GM21825 (cell line): ENCODE results near the gene GGPS1.
A peak's percentile ranks its signal among the peaks of the same experiment; 100 is the strongest.
"Not testable (repeated sequence)": the region's sequence is repeated elsewhere in the genome, so short reads cannot be mapped to it uniquely, and the experiment has no call there.

ENCODE experiments used
- ATAC-seq: cut with Tn5 transposase; IDR thresholded peaks from one replicate; pipeline ENCODE4 v1.9.1; 2021; ENCODE audit warnings: mild to moderate bottlenecking, moderate library complexity; ENCODE audit not compliant: unreplicated experiment

GGPS1 gene

DNA sequence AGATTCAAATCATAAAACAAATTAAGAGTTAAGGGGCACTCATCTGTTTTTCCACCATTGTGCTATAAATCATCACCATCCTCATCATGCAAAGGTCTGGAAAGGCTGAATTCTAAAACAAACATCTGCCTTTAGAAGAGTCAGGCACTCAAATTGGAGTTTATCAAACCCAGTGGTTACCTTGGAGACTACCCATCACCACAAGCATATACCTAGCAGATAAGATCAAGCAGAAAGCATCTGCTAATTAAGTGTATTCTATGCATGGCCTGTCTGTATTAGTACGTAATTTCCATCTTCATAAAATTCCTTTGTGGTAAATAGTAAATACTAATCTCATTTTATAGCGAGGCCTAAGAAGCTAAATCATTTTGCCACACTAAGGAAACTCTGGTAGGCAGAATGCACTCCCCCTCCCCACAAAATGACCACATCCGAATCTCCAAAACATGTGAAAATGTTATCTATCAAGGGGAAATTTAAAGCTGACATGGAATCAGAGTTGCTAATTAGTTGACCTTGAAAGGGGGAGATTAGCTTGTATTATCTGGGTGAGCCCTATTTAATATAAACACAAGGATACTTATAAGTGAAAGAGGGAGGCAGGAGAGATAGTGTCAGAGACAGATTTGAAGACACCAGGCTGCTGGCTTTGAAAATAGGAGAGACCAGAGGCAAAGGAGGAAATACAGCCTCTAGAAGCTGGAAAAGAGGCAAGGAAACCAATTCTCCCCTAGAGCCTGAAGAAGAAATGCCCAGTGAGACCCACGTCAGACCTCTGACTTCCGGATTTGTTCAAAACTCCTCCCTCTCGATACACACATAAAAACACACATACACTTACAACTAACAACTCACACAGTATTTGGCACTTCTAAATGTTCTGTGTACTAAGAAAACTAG lies 23.6 kb upstream of the GGPS1 start:
- ATAC-seq: no peak

DNA sequence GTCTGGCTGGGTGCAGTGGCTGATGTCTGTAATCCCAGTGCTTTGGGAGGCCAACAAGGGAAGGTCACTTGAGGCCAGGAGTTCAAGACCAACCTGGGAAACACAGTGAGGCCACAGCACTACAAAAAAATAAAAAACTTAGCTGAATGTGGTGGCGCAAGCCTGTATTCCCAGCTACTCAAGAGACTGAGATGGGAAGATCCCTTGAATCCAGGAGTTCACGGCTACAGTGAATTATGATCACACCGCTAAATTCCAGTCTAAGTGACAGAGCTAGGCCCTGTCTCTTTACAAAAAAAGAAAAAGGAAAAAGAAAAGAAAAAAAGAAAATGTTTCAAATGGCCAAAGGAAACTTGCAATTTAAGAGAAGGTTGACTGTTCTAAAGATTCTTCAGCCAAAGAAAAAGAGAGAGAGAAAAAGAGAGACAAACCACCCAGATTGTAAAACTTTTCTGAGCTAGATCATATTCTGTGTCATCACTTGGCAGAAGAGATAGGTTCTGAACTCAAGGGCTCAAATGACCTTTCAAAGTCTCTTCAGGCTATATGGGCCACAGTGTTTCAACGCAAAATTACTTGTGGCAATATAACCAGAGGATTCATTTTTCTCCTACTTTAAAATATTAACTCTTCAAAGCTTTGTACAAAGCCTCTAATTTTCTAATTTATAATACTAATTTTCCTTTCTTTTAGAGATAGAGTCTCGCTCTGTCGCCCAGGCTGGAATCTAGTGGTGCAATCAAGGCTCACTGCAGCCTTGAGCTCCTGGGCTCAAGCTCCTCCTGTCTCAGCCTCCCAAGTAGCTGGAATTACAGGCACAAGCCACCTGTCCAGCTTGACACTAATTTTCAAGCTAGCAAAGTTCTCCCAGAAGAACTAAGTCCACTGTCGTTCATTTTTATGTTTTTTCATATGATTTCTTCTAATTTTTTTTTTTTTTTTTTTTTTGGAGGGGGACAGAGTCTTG lies 20.9 kb upstream of the GGPS1 start:
- ATAC-seq: no peak

DNA sequence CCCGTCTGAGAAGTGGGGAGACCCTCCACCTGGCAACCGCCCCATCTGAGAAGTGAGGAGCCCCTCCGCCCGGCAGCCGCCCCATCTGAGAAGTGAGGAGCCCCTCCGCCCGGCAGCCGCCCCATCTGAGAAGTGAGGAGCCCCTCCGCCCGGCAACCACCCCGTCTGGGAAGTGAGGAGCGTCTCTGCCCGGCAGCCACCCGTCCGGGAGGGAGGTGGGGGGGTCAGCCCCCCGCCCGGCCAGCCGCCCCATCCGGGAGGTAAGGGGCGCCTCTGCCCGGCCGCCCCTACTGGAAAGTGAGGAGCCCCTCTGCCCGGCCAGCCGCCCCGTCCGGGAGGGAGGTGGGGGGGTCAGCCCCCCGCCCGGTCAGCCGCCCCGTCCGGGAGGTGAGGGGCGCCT lies 19.2 kb upstream of the GGPS1 start:
- ATAC-seq: not testable (repeated sequence)

DNA sequence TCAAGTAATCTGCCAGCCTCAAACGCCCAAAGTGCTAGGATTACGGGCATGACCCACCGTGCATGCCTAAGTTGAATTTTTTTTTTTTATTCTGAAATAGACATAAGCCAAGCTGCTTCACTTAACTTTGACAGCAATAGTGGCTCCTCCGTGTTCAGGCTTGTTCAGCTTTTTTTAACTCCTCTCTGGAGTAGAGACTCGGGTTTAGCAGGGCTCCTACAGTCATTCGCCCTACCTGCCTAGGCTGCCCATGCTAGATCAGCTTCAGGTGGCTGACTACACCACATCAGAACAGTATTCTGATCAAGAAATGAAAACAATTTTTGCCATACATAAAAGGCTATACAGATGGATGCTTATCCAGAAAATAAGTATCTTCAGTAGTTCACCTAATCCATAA lies 15.1 kb upstream of the GGPS1 start:
- ATAC-seq: no peak

DNA sequence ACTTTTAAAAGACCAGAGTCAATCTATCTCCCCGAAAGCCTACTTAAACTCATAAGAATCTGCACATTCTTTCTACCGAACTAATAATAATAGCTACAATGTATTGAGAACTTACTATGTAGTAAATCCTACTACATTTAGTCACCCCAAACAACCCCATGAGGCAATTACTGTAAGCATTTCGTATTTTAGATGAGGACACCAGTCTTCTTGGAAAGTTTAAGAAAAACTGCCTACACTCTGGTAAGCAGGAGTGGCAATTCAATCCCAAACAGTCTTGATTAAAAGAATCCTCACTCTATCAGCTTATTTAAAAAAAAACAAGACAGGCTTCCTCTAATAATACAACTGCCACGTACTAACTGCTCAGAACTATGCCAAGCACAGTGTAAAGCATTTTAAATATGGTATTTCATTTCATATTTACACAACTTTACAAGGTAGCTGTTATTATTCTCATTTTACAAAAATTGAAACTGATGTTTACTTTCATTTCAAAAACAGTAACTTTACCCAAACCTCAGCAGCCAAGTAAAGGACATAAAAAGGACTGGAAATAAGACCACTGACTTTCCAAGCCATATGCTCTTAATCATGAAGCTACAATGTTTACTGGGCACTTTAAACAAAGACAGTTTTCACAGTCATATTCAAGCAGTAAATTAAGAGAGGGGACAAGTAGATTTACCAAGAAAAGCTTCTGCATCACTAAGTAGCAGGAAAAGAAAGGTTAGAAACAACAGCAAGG lies 14.3 kb upstream of the GGPS1 start:
- no peak for ATAC-seq

DNA sequence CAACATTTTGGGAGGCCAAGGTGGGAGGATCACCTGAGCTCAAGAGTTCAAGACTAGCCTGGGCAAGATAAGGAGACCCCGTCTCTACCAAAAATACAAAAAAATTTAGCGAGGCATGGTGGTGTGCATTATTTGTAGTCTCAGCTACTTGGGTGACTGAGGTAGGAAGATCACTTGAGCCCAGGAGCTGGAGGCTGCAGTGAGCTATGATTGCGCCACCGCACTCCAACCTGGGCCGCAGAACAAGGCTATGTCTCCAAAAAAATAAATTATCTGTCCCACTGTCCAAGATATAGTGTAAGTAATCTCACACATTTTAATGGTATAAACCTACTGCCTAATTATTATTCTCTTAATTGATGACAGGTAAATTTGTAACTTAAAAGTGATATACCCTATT lies 13.2 kb upstream of the GGPS1 start:
- ATAC-seq: no peak

DNA sequence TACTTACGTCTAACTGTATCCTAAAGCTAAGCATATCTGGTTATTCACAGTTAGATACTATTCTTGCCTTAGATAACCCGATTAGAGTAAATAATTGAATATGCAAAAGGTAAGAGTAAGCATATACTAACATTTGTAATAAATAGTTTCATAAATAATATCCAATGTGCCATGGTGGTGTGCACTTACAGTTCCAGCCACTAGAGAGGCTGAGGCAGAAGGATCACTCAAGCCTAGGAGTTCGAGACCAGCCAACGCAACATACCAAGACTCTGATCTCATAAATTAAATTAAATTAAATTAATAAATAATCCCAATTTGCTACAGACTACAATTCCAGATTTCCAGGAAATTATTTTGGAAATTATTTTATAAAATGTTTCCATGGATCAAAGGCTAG lies 12.6 kb upstream of the GGPS1 start:
- no peak for ATAC-seq

DNA sequence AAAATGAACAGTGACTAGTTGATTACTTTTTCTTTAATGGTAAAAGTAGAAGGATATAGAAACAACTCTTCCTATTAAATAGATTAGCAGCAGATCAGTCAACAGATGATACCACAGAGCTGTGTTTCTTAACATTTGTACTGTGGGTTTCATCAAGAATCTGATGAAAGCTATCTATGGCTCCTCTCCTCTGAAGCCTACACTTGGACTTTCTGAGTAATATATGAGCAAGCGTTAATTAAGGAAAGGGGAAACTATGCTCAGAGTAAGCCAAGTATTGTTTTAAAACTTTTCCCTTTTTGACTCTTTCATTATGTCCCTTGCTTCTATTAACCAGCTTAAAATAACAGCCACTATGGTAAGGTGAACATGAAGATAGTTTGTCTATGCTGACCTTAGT lies 11.2 kb upstream of the GGPS1 start:
- no peak for ATAC-seq

DNA sequence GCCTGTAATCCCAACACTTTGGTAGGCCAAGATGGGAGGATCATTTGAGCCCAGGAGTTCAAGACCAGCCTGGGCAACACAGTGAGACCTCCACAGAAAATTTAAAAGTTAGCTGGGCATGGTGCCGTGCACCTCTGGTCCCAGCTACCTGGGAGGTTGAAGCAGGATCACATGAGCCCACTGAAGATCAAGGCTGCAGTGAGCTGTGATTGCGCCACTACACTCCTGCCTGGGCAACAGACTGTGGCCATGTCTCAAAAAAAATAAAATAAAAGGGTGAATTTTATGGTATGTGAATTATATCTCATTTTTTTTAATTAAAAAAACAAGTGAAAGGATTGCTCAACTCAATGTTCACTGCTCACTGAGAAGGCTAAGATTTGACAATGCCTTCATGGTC lies 9.1 kb upstream of the GGPS1 start:
- ATAC-seq: no peak

DNA sequence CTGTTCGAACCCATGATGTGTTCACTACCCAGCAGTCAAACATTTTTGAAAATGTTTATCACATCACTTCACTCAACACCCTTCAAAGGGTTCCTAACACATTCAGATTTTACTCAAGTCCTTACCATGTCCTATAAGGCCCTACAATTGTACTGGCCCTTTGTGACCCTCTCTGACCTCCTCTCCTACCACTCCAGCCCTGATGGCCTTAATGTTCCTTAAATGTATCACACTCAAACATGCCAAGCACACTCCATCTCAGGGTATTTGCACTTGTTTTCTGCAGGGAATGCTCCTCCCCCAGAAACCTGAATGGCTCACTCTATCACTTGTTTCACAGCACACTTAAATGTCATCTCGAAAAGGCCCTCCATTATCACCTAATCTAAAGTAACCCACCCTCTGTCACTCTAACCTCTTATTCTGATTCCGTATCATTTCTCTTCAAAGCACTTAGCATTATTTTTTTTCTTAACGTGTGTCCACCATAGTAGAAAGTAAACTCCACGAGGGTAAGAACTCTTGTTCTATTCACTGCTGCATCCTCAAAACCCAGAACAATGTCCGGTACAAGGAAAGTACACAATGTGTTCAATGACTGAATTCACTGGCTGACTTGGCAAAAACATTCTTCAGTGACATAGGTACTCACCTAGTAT lies 7.7 kb upstream of the GGPS1 start:
- ATAC-seq: no peak

DNA sequence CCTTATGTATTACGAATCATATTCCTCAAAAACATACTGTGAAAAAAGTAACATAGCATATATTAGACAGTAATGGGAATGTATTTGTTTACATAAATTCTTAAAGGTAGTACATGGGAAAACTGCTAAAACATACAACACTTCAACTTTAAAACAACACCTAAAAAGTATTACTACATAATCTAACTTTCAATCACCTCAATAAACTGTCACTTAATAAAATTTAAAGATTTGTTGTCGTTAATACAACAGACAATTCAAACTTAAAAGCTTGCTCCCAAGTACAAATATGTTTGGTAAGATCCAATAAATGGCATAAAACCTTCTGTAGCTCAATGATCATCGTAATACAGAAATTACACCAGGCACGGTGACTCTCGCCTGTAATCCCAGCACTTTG lies 4.1 kb upstream of the GGPS1 start:
- ATAC-seq: no peak

DNA sequence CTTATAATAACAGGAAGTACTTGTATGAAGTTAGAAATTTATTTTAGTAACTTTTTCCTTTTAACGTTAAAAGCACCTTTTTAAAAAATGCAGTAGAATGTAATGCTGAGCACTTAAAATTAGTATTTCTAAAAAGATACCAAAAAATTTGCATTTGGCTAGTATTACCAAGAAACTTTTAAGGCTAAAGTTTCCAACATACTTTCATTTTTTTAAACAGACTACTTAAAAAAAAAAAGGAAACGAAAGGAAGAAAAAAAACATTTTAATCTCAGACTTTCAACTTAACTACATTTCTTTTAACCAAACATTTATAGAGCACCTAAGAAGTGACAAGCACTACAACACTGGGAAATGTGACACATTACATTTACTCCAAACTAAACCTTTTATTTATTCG lies 3.2 kb upstream of the GGPS1 start:
- ATAC-seq: no peak

DNA sequence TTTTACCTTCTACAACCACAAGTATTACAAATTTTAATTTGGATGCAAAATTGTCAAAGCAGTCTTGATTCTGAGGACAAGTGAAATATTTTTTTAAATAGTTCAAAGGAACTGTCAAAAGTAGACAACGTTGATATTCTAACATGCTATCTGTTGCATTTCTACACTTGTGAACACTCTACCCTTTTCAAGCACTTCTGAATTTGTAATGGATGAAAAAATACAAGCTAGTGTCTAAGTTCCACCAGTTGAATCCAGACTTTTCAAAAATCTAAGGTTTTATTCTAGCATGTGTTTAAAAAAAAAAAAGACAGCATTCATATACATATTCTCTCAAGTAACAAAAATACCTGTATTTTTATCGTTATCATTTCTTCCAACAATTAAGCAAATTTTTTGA lies 2.5 kb upstream of the GGPS1 start:
- ATAC-seq: no peak

DNA sequence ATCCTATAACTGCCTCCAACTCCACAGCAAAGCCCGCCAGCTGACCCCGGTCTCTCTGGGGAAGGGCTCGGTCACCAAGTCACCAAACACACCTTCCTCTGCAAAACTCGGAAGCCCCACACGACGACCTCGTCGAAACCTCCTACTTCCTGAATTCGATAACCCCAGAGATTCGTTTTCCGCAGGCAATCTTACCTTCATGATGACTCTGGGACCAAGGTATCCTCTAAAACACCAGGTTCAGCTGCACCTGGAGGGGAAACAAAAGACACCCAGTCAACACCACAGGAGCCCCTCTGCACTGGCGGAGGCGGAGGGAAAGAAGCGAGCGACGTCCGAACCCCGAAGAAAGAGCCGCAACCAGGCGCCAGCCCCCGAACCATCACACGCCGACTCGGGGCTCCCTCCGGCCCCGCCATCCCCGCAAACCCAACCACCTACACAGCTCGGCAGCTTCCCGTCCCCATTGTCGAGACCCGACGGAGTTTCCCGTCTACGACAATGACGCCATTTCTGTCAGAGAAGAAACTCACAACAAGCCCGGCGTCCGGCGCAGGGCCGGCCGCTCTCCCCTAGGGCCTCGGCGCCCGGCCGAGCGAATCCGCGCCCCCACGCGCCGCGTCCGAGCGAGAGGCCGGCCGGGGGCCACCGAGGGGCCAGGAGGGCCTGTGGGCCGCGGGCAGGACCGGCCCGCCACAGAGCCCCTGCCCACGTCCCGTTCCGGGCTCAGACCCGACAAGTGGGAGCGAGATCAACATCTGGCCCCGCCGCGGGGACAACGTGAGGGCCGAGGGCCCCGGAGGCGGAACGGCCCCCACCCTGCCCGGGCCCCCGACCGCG lies 1.4 kb upstream of the GGPS1 start:
- ATAC-seq: peak; percentile 19

DNA sequence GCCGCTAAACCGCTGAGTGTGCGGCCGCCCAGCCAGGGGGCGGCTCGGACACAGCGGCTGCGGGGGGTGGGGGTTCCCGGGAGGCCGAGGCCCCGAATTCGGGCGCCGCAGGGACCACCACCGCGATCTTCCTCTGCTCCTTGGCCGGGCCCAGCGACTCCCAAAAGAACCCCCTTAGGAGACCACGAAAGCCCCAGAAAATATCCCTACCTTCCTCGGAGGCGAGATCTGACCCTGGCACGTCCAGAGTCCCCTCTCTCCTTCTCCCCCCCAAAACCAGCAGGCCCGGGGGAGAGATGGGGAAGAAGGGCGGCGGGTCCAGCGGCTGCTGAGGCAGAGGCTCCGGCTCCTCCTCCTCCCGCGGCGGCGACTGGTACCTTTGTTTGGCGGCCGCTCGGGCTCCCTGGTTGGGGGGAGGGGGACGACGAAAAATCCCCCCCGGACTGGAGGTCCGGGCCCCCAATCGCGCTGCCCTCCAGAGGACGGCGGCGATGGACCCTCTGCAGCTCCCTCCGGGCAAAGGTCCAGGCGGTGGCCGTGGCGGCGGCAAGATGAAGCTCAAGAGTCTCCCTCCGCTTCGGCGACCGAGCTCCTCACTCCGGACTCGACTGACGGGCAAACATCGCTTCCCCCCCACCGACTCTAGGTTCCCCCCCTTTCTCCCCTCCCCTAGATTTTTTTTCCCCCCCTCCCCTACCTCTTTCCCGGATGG lies 655 bp upstream of the GGPS1 start, which contains the start of gene ARID4B:
Gene ARID4B, minus strand, starts transcription at position 621 of the 712 bp plus-strand sequence. CDS start 1,260 bp downstream, outside the sequence.
- peak; percentile 7 for ATAC-seq

DNA sequence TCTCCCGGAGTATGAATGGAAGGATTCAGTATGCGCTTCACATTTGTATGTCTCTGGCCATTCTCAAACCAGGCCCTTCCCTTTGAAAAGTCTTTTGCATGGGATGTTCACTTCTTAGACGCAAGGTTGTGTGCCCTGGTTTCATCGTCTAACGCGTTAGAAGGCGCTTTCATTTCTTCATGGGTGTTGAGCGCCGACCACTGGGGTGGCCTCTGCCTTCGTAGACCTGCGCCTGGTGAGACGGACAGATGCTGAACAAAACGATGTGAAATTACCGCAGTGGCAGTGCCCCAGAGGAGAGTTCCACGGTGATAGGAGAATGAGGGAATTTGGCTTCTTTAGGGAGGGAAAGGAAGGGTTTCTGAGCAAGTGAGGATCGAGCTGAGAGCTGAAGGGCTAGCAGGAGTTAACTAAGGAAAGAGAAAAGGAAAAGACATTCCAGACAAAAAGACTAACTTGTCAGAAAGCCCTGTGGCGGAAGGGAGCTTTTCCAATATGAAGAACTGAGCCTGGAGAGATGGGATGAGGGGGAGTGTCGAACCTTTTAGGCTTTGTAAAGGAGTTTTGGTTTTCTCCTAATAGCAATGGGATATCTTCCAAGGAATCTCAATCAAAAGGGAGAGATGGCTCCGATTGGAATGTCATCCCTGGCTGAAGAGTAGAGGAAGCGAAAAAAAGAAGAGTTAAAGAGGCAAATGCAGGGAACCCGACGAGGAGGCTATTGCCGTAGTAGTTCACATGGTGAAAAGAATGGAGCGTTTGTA lies 951 bp downstream of the GGPS1 start:
- peak; percentile 27 for ATAC-seq

DNA sequence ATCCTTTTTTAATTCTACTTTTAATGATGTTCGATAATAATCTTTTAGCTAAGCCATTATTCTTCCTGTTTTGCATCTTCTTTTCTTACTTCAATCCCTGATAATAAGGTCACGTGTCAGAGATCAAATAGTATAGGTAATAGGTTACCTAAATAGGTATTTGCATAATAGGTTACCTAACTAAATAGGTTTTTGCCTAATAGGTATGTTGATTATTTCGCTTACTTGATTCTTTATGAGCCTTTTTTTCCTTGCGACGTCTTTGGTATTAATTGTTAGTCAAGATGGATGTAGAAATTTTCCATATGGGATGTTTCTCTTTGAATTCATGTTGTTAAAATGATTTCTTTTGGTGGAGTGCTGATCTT lies 2.5 kb downstream of the GGPS1 start:
- no peak for ATAC-seq

DNA sequence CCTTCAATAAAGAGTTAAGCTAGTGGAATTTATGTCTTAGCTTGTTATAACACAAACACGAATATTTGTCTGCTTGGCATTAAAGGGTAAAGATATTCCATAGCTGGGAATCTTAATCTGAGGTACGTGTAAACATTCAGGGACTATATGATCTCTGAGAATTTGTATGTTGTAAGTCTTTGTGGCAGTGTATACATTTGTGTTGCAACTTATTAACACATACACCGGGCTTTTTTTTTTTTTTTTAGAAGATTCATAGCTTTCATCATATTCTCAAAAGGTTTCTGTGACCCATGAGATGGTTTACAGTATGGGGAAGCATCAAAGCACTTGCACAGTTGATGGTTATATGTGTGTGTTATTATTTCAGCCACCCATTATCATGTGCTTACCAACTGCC lies 3.0 kb downstream of the GGPS1 start:
- no peak for ATAC-seq
